Measurements from ENCODE around the gene P2RY6.

DNA sequence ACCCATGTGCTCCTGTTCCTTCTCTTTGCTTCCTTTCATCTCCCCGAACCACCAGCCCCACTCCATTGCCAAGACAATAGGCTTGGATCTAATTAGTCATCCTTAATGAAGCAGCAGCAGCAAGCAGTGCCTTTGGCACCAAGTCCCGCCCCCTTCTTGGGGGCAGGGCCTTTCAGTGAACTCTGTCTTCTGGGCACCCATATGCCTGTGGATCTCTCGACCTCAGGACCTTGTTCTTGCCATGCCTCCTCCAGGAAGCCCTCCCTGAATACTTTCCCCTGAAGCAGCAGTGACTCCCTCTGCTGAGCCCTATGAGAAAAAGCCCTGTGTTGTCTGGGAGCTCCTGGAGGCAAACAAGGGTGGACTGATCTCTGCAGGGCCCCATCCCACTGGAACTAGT, 68.0 kb downstream of the P2RY6 start:
- TF ChIP-seq, protein P1, sequence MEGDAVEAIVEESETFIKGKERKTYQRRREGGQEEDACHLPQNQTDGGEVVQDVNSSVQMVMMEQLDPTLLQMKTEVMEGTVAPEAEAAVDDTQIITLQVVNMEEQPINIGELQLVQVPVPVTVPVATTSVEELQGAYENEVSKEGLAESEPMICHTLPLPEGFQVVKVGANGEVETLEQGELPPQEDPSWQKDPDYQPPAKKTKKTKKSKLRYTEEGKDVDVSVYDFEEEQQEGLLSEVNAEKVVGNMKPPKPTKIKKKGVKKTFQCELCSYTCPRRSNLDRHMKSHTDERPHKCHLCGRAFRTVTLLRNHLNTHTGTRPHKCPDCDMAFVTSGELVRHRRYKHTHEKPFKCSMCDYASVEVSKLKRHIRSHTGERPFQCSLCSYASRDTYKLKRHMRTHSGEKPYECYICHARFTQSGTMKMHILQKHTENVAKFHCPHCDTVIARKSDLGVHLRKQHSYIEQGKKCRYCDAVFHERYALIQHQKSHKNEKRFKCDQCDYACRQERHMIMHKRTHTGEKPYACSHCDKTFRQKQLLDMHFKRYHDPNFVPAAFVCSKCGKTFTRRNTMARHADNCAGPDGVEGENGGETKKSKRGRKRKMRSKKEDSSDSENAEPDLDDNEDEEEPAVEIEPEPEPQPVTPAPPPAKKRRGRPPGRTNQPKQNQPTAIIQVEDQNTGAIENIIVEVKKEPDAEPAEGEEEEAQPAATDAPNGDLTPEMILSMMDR (IDR thresholded peaks at IDR 0.05 in 2 of 3, conservative IDR thresholded peaks at IDR 0.05 in 1 of 3; ENCODE audit: borderline replicate concordance in 1 of 3, insufficient read depth in 1 of 3, low read depth in 2 of 3, low read length in 2 of 3): no peak
- TF ChIP-seq SRF (IDR thresholded peaks at IDR 0.05; ENCODE audit: low read depth) (no peak), POLR2A (IDR thresholded peaks at IDR 0.05; ENCODE audit: borderline replicate concordance, extremely low read depth, insufficient read depth, insufficient read length) (no peak), ZFX (IDR thresholded peaks at IDR 0.05) (no peak), ZNF274 (IDR thresholded peaks at IDR 0.05; ENCODE audit: low read depth, low read length) (no peak), POLR2AphosphoS5 (IDR thresholded peaks at IDR 0.05; ENCODE audit: low read depth, low read length) (no peak), TCF7L2 (IDR thresholded peaks at IDR 0.05; ENCODE audit: borderline replicate concordance, extremely low read depth, insufficient read depth, insufficient read length) (no peak), JUND (IDR thresholded peaks at IDR 0.05) (no peak), EZH2 (IDR thresholded peaks at IDR 0.05) (no peak), CEBPB (IDR thresholded peaks at IDR 0.05; ENCODE audit: low read depth) (no peak)

All from HCT116 (cell line).